HFFc6 (cell line): ENCODE data around the gene PDE4D. TPM values are rescaled to one million over a fixed set of nuclear protein-coding genes. Genes with fewer than 3 reads are reported as not detected.
"Not testable (repeated sequence)": the region's sequence is repeated elsewhere in the genome, so short reads cannot be mapped to it uniquely, and the experiment has no call there.

Experiments used
- DNase-seq: peaks from one replicate; pipeline ENCODE4 v3.0.0-alpha.2; 2018
- H3K27ac Mint-ChIP-seq: 2 replicates; pipeline ENCODE4 v1.8.0; 2020; ENCODE audit warnings: mild to moderate bottlenecking, mixed read lengths
- H3K27me3 Mint-ChIP-seq: 2 replicates; pipeline ENCODE4 v1.8.0; 2021; ENCODE audit warnings: mild to moderate bottlenecking, moderate library complexity, mixed read lengths; ENCODE audit not compliant: insufficient read depth
- H3K36me3 Mint-ChIP-seq: 2 replicates; pipeline ENCODE4 v1.8.0; 2021; ENCODE audit warnings: low read depth, mixed read lengths
- H3K4me1 Mint-ChIP-seq: 2 replicates; pipeline ENCODE4 v1.8.0; 2020; ENCODE audit warnings: low read depth, mixed read lengths
- H3K4me3 Mint-ChIP-seq: 2 replicates; pipeline ENCODE4 v1.8.0; 2020; ENCODE audit warnings: mild to moderate bottlenecking, moderate library complexity, mixed read lengths
- H3K9me3 Mint-ChIP-seq: 2 replicates; pipeline ENCODE4 v1.8.0; 2020; ENCODE audit warnings: mild to moderate bottlenecking, mixed read lengths
- total RNA-seq, 6 experiments: library from RNA; stranded (reverse); fragmentation: NEBNext Ultra II Directional; extraction: Animal tissue kit (Norgen Biotek cat#: 25700); gene quantifications; 2 replicates in 1 of 6; 3 replicates in 5 of 6; pipeline ENCODE4 v1.2.3, GENCODE V29; 2021
- TF ChIP-seq, protein P1 (sequence below): fragments of 200-600 bp; sonication (generic); IDR thresholded peaks from 2 replicates; pipeline ENCODE4 v1.5.0; 2021; ENCODE audit warnings: antibody characterized with exemption, mild to moderate bottlenecking

Gene PDE4D
- total RNA-seq, 6 experiments from 2014 or later, result 1.8 to 7.3 (median 6.2) TPM

DNA sequence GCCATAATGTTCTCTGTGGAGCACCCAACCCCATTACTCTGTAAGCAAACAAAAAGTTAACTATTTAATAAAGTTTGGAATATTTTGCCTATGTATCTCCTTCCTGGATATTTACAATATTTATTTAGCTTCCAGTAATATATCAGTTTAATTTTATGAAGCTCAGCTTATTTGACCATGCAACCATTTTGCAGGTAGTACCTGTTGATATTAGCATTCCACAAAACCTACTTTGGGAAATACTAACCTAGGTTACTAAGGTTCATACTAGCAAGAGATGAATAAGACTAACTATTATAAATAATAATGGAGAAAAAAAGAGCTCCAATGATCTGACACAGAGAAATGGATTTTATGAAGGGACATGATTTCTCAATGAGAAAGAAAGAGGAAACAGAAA is 506.4 kb downstream of the PDE4D start:
- Mint-ChIP-seq H3K36me3 (no peaks in the 10 kb centered on the region), H3K27ac (no peak overlapping the region), H3K4me3 (no peak overlapping the region), H3K27me3 (peaks cover 3% of the 10 kb centered on the region), H3K9me3 (no peaks in the 10 kb centered on the region), H3K4me1 (no peaks in the 10 kb centered on the region)
- TF ChIP-seq, protein P1, sequence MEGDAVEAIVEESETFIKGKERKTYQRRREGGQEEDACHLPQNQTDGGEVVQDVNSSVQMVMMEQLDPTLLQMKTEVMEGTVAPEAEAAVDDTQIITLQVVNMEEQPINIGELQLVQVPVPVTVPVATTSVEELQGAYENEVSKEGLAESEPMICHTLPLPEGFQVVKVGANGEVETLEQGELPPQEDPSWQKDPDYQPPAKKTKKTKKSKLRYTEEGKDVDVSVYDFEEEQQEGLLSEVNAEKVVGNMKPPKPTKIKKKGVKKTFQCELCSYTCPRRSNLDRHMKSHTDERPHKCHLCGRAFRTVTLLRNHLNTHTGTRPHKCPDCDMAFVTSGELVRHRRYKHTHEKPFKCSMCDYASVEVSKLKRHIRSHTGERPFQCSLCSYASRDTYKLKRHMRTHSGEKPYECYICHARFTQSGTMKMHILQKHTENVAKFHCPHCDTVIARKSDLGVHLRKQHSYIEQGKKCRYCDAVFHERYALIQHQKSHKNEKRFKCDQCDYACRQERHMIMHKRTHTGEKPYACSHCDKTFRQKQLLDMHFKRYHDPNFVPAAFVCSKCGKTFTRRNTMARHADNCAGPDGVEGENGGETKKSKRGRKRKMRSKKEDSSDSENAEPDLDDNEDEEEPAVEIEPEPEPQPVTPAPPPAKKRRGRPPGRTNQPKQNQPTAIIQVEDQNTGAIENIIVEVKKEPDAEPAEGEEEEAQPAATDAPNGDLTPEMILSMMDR, result no peak
- DNase-seq, result no peak

DNA sequence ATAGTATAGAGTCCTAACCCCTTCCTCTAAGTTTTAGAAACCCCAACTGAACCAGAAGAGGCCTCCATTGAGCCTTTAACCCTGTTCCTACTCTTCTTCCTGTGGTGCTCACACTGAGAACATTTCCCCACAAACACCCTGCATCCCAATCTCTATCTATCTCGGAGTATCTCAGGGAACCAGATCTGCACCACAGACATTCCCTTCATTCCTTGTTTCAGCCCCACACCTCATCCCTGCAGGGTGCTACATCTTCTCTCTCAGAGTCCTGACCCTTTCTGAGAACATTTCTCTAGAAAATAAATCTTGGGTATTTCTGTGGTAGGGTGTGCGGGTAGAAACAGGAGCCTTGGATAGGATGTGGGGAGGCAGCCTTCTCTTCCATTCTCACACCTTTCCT is 507.8 kb downstream of the PDE4D start:
- no peak overlapping the region for H3K27ac Mint-ChIP-seq
- H3K4me1 Mint-ChIP-seq, result no peaks in the 10 kb centered on the region
- H3K9me3 Mint-ChIP-seq, result no peaks in the 10 kb centered on the region
- no peaks in the 10 kb centered on the region for H3K36me3 Mint-ChIP-seq
- no peak for DNase-seq
- H3K4me3 Mint-ChIP-seq, result no peak overlapping the region
- TF ChIP-seq, protein P1, result no peak
- peaks cover 3% of the 10 kb centered on the region for H3K27me3 Mint-ChIP-seq

DNA sequence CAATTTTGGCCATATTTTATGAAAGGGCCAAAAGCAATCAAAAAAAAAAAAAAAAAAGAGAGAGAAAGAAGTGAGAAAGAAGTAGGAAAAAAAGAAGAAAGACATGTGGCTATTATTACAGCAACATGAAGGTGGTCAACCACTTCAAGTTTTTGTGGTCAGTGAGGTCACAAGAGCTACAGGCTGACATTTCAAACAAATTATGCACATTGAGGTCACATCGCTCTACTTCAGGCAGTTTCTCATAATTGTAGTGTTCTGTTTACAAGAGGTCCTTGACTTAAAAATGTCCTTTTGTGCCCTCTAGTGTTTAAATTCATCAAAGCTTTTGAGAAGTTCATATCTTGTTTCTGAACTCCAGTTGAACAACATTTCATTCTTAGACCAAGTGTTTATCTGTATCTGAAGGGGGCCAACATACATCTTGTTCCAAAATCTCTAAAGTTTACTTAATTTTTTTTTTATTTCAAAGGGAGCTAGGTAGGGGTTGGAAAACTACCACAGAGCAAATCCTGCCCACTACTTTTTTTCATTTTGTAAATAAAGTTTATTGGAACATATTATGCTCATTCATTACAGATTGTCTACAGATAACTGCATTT is 513.1 kb downstream of the PDE4D start:
- H3K9me3 Mint-ChIP-seq, result no peaks in the 10 kb centered on the region
- DNase-seq, result peak; percentile 71
- peaks cover 2% of the 10 kb centered on the region; the same call in 1 of the 2 replicates for H3K27me3 Mint-ChIP-seq
- H3K4me1 Mint-ChIP-seq, result no peaks in the 10 kb centered on the region
- H3K27ac Mint-ChIP-seq, result no peak overlapping the region
- TF ChIP-seq, protein P1, result peak; percentile 73
- H3K4me3 Mint-ChIP-seq, result no peak overlapping the region
- H3K36me3 Mint-ChIP-seq, result no peaks in the 10 kb centered on the region

DNA sequence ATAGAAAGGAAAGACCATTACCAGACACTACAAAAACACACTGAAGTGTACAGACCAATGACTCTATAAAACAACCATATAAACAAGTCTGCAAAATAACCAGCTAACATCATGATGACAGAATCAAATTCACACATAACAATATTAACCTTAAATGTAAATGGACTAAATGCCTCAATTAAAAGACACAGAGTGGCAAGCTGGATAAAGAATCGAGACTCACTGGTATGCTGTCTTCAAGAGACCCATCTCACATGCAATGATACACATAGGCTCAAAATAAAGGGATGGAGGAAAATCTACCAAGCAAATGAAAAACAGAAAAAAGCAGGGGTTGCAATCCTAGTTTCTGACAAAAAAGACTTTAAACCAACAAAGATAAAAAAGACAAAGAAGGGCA is 519.5 kb downstream of the PDE4D start:
- not testable (repeated sequence) for H3K4me1 Mint-ChIP-seq, H3K9me3 Mint-ChIP-seq, H3K36me3 Mint-ChIP-seq, H3K4me3 Mint-ChIP-seq, H3K27ac Mint-ChIP-seq, DNase-seq, H3K27me3 Mint-ChIP-seq

DNA sequence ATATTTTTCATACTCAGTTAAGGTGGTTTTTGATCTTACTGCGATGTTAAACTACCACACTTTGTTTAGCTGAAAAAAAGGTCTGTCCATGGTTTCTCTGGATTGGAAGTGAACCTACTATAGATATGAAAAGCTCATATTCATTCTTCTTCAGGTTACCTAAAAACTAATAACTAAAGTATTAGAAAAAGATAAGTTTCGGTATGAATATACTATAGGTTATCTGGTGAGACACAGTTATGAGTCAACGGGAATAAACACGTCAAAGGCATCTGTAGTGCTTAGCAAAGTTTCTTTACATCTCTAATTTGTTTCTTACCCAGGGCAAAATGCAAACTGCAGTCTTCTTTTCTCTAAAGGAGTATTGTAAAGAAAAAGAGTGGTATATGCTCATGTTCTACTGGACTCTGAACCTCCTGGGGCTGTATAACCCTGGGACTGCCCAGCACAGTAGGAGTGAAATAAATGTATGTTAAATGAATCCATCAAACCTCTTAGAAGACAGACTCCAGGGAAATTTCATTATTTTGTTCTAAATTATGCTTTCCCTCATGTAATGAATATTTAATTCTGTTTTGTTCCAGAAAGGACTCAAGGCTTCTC is 521.9 kb downstream of the PDE4D start:
- H3K4me3 Mint-ChIP-seq, result no peak overlapping the region
- no peaks in the 10 kb centered on the region for H3K9me3 Mint-ChIP-seq
- no peak overlapping the region for H3K27ac Mint-ChIP-seq
- H3K27me3 Mint-ChIP-seq, result peaks cover 3% of the 10 kb centered on the region
- TF ChIP-seq, protein P1, result no peak
- no peaks in the 10 kb centered on the region for H3K4me1 Mint-ChIP-seq
- no peak for DNase-seq
- no peaks in the 10 kb centered on the region for H3K36me3 Mint-ChIP-seq

DNA sequence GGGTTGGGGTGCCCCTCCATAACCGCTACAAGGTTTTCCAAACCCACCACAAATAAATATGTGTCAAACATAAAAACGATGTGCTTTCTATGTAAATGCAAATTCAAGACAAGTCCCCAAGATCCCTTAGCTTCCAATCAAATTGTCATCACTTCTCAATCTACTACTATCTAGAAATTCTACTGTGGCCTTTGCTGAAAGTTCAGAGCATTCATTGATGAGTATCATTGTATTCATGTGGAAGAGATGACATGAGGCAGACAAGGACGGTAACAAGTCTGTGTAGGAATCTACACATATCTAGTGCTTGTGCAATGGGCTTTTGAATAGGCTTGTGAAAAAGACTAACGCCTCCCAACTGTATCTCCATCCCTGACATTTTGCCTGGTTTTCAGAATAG is 524.6 kb downstream of the PDE4D start:
- TF ChIP-seq, protein P1, result no peak
- Mint-ChIP-seq H3K36me3 (no peaks in the 10 kb centered on the region), H3K4me1 (no peaks in the 10 kb centered on the region), H3K4me3 (no peak overlapping the region), H3K27me3 (peaks cover 3% of the 10 kb centered on the region), H3K27ac (no peak overlapping the region), H3K9me3 (no peaks in the 10 kb centered on the region)
- DNase-seq, result no peak
